HEK293 (cell line): ENCODE results near the gene PAQR6.

Experiments used
- CTCF ChIA-PET: fragments of 350-600 bp; formaldehyde crosslinking; extraction: SDS; loops from one replicate; lab custom pipeline; 2021; ENCODE audit warnings: antibody characterized with exemption; lab: Yijun Ruan, JAX
- POLR2A ChIA-PET: fragments of 300-600 bp; formaldehyde crosslinking; extraction: SDS; loops from one replicate; lab custom pipeline; 2020; ENCODE audit warnings: antibody characterized with exemption, inconsistent platforms; lab: Yijun Ruan, JAX
- H3K27ac ChIP-seq: fragments of 200-500 bp; sonication (Bioruptor generic); 2 replicates; pipeline ENCODE4 v1.5.1; 2014; ENCODE audit warnings: low read depth, low read length, control low read depth, inconsistent platforms; ENCODE audit errors: extremely low read depth
- H3K36me3 ChIP-seq, 2 experiments: fragments of 200-500 bp in 1 of 2; sonication (Bioruptor generic) in 1 of 2; 1 replicate in 1 of 2; 2 replicates in 1 of 2; pipeline ENCODE4 v1.5.1; 2014 to 2017; ENCODE audit warnings: inconsistent platforms in 2 of 2, low read length in 2 of 2; ENCODE audit not compliant: control insufficient read depth in 2 of 2, insufficient read depth in 1 of 2
- H3K4me1 ChIP-seq: fragments of 200-500 bp; sonication (Bioruptor generic); 2 replicates; pipeline ENCODE4 v1.5.1; 2014; ENCODE audit warnings: mild to moderate bottlenecking, low read length, inconsistent platforms; ENCODE audit not compliant: control insufficient read depth, insufficient read depth
- H3K4me3 ChIP-seq: 2 replicates; pipeline ENCODE4 v1.5.1; 2011; ENCODE audit warnings: low read depth, mild to moderate bottlenecking, control low read depth, low read length, moderate library complexity
- H3K9me3 ChIP-seq: fragments of 200-500 bp; sonication (Bioruptor generic); 2 replicates; pipeline ENCODE4 v1.5.1; 2014; ENCODE audit warnings: low read depth, low read length, inconsistent platforms; ENCODE audit not compliant: control insufficient read depth, insufficient read depth
- IKZF3 ChIP-seq: fragments of 450-650 bp; IDR thresholded peaks from 2 replicates; pipeline ENCODE4 v1.5.0; 2018; ENCODE audit warnings: missing biosample characterization, mild to moderate bottlenecking, missing genetic modification characterization, moderate library complexity
- KLF1 ChIP-seq: fragments of 450-650 bp; formaldehyde crosslinking; IDR thresholded peaks from 2 replicates; pipeline ENCODE4 v1.5.1; 2016; ENCODE audit warnings: missing biosample characterization, missing genetic modification characterization
- KLF16 ChIP-seq: fragments of 450-650 bp; formaldehyde crosslinking; IDR thresholded peaks from 2 replicates; pipeline ENCODE4 v1.5.1; 2017; ENCODE audit warnings: missing biosample characterization, missing genetic modification characterization
- MYNN ChIP-seq: fragments of 450-650 bp; formaldehyde crosslinking; IDR thresholded peaks from 2 replicates; pipeline ENCODE4 v1.5.1; 2016; ENCODE audit warnings: missing biosample characterization, missing genetic modification characterization, borderline replicate concordance
- PRDM10 ChIP-seq: fragments of 450-650 bp; formaldehyde crosslinking; IDR thresholded peaks from 2 replicates; pipeline ENCODE4 v1.5.1; 2016; ENCODE audit warnings: missing biosample characterization, missing genetic modification characterization
- PRDM4 ChIP-seq: fragments of 450-650 bp; formaldehyde crosslinking; IDR thresholded peaks from 2 replicates; pipeline ENCODE4 v1.5.1; 2017; ENCODE audit warnings: missing biosample characterization, missing genetic modification characterization
- SCRT2 ChIP-seq: fragments of 450-650 bp; formaldehyde crosslinking; IDR thresholded peaks from 2 replicates; pipeline ENCODE4 v1.5.1; 2016; ENCODE audit warnings: missing biosample characterization, missing genetic modification characterization
- SP2 ChIP-seq: fragments of 450-650 bp; formaldehyde crosslinking; IDR thresholded peaks from 2 replicates; pipeline ENCODE4 v1.5.1; 2016; ENCODE audit warnings: missing biosample characterization, missing genetic modification characterization
- WT1 ChIP-seq: fragments of 450-650 bp; formaldehyde crosslinking; IDR thresholded peaks from 2 replicates; pipeline ENCODE4 v1.5.1; 2016; ENCODE audit warnings: missing biosample characterization, missing genetic modification characterization
- ZBTB10 ChIP-seq: fragments of 450-650 bp; formaldehyde crosslinking; IDR thresholded peaks from 2 replicates; pipeline ENCODE4 v1.5.1; 2016; ENCODE audit warnings: missing biosample characterization, missing genetic modification characterization
- ZBTB17 ChIP-seq: fragments of 450-650 bp; formaldehyde crosslinking; IDR thresholded peaks from 2 replicates; pipeline ENCODE4 v1.5.1; 2016; ENCODE audit warnings: missing biosample characterization, missing genetic modification characterization
- ZBTB20 ChIP-seq: fragments of 450-650 bp; formaldehyde crosslinking; IDR thresholded peaks from 2 replicates; pipeline ENCODE4 v1.5.1; 2016; ENCODE audit warnings: missing biosample characterization, missing genetic modification characterization
- ZBTB21 ChIP-seq: fragments of 450-650 bp; formaldehyde crosslinking; IDR thresholded peaks from 2 replicates; pipeline ENCODE4 v1.5.1; 2017; ENCODE audit warnings: missing biosample characterization, missing genetic modification characterization
- ZBTB8A ChIP-seq: fragments of 450-650 bp; formaldehyde crosslinking; IDR thresholded peaks from 2 replicates; pipeline ENCODE4 v1.5.1; 2016; ENCODE audit warnings: missing biosample characterization, missing genetic modification characterization
- ZNF10 ChIP-seq: fragments of 450-650 bp; formaldehyde crosslinking; IDR thresholded peaks from 2 replicates; pipeline ENCODE4 v1.5.1; 2017; ENCODE audit warnings: missing biosample characterization, missing genetic modification characterization
- ZNF16 ChIP-seq: fragments of 450-650 bp; formaldehyde crosslinking; IDR thresholded peaks from 2 replicates; pipeline ENCODE4 v1.5.1; 2016; ENCODE audit warnings: low read depth, missing biosample characterization, missing genetic modification characterization
- ZNF274 ChIP-seq, 2 experiments: fragments of 200-500 bp in 1 of 2; fragments of 450-650 bp in 1 of 2; sonication (Bioruptor generic) in 1 of 2; formaldehyde crosslinking in 1 of 2; IDR thresholded peaks; 2 replicates each; pipeline versions ENCODE4 v1.5.1 to v1.6.1; 2014 to 2016; ENCODE audit warnings: borderline replicate concordance in 1 of 2, inconsistent platforms in 1 of 2, low read length in 1 of 2, missing biosample characterization in 1 of 2, missing genetic modification characterization in 1 of 2
- ZNF394 ChIP-seq: fragments of 450-650 bp; formaldehyde crosslinking; IDR thresholded peaks from 2 replicates; pipeline ENCODE4 v1.5.1; 2016; ENCODE audit warnings: missing biosample characterization, missing genetic modification characterization, mild to moderate bottlenecking, moderate library complexity, borderline replicate concordance
- ZNF555 ChIP-seq: fragments of 450-650 bp; formaldehyde crosslinking; conservative IDR thresholded peaks from 2 replicates; pipeline ENCODE4 v1.5.1; 2017; ENCODE audit warnings: missing biosample characterization, mild to moderate bottlenecking, missing genetic modification characterization, inconsistent platforms
- ZNF580 ChIP-seq: fragments of 450-650 bp; formaldehyde crosslinking; IDR thresholded peaks from 2 replicates; pipeline ENCODE4 v1.5.1; 2016; ENCODE audit warnings: missing biosample characterization, missing genetic modification characterization
- ZNF76 ChIP-seq: fragments of 450-650 bp; formaldehyde crosslinking; IDR thresholded peaks from 2 replicates; pipeline ENCODE4; 2016; ENCODE audit warnings: low read depth, missing biosample characterization, missing genetic modification characterization, borderline replicate concordance
- ZNF768 ChIP-seq: fragments of 450-650 bp; formaldehyde crosslinking; IDR thresholded peaks from 2 replicates; pipeline ENCODE4 v1.5.1; 2018; ENCODE audit warnings: missing biosample characterization, mild to moderate bottlenecking, missing genetic modification characterization

Gene PAQR6

GRCh38 chr1:156281693-156282478 lies 34.0 kb upstream of the PAQR6 start (continued):
- no peak for TF ChIP-seq ZNF394 (tag by site-specific recombination)
- TF ChIP-seq ZNF76 (tag by site-specific recombination): peak; percentile 95
- TF ChIP-seq ZNF10 (tag by site-specific recombination): peak; percentile 73; the same call in 1 of the 2 replicates
- 0 out of 2 replicates have a peak, but pooled peaks have one; percentile 16 for TF ChIP-seq WT1 (tag by site-specific recombination)
- no peak for TF ChIP-seq ZNF274 (IDR thresholded peaks at IDR 0.05; ENCODE audit: low read length)
- TF ChIP-seq ZNF274 (tag by site-specific recombination; IDR thresholded peaks at IDR 0.05; ENCODE audit: borderline replicate concordance): 0 out of 2 replicates have a peak, but pooled peaks have one; percentile 13
- TF ChIP-seq SCRT2 (tag by site-specific recombination): peak; percentile 62; the same call in 1 of the 2 replicates
- peak; percentile 10; the same call in 1 of the 2 replicates for TF ChIP-seq MYNN (tag by site-specific recombination)
- TF ChIP-seq SP2: peak; percentile 77
- no peak for TF ChIP-seq PRDM4
- 0 out of 2 replicates have a peak, but pooled peaks have one; percentile 54 for TF ChIP-seq IKZF3 (tag by site-specific recombination)
- no peak for TF ChIP-seq ZNF555 (tag by site-specific recombination)
- peak; percentile 82 for TF ChIP-seq ZNF580 (tag by site-specific recombination)
- peak; percentile 77; the same call in 1 of the 2 replicates for TF ChIP-seq KLF16 (tag by site-specific recombination)
- peak; percentile 79 for TF ChIP-seq KLF1 (tag by site-specific recombination)
- TF ChIP-seq ZBTB8A (tag by site-specific recombination): peak; percentile 87
- peak; percentile 76 for TF ChIP-seq ZBTB10 (tag by site-specific recombination)
- no peak for TF ChIP-seq ZBTB20 (tag by site-specific recombination)
- 0 out of 2 replicates have a peak, but pooled peaks have one; percentile 9 for TF ChIP-seq ZBTB21 (tag by site-specific recombination)

- CTCF ChIA-PET: interaction anchor here (1.1 to 2.2 kb wide), 4 partner anchors 10 to 185 kb away, joined by 3 to 9 read pairs (median 6); no protein-coding TSS in a partner anchor
- Histone ChIP-seq H3K36me3 (peaks cover 14 to 62% of the 10 kb centered on the region in 2 experiments; a peak in 2 of 3 replicates), H3K27ac (peak overlapping the region; percentile 67; the same call in 1 of the 2 replicates)
- no peak for TF ChIP-seq ZNF16 (tag by site-specific recombination)
- peak; percentile 92 for TF ChIP-seq PRDM10 (tag by site-specific recombination)
- no peak for TF ChIP-seq ZNF768 (tag by site-specific recombination)
- TF ChIP-seq ZBTB17: peak; percentile 33; the same call in 1 of the 2 replicates
Observed at GRCh38 chr1:156281281-156281680, 33.4 kb upstream of the PAQR6 start.

More at GRCh38 chr1:156281281-156281680, 33.4 kb upstream of the PAQR6 start:
- Histone ChIP-seq H3K9me3 (no peaks in the 10 kb centered on the region), H3K4me1 (peaks cover 4% of the 10 kb centered on the region; the same call in 1 of the 2 replicates), H3K4me3 (peak overlapping the region; percentile 91)
- POLR2A ChIA-PET: interaction anchor here (0.9 to 1.7 kb wide), 3 partner anchors 21 to 42 kb away, joined by 4 to 6 read pairs (median 4); no protein-coding TSS in a partner anchor
